ENCODE results near the gene CCR5AS.
A peak's percentile ranks its signal among the peaks of the same experiment; 100 is the strongest.
"Not testable (repeated sequence)": the region's sequence is repeated elsewhere in the genome, so short reads cannot be mapped to it uniquely, and the experiment has no call there.

Gene CCR5AS

GRCh38 chr3:46430879-46431278, 24.0 kb upstream of the CCR5AS start:
- intact Hi-C loops (cut with micrococcal nuclease); DNase-seq; ATAC-seq: not testable (repeated sequence)

GRCh38 chr3:46429671-46430070, 22.8 kb upstream of the CCR5AS start:
- no peak for DNase-seq
- intact Hi-C loops (cut with micrococcal nuclease): no loop called here
- no peak for ATAC-seq

GRCh38 chr3:46429250-46429649, 22.4 kb upstream of the CCR5AS start:
- DNase-seq: no peak
- intact Hi-C loops (cut with micrococcal nuclease): no loop called here
- ATAC-seq: no peak

GRCh38 chr3:46427916-46428833, 21.3 kb upstream of the CCR5AS start:
- DNase-seq (no peak), ATAC-seq (peak; percentile 99)
- intact Hi-C loops (cut with micrococcal nuclease): no loop called here

GRCh38 chr3:46427404-46427803, 20.5 kb upstream of the CCR5AS start:
- ATAC-seq; intact Hi-C loops (cut with micrococcal nuclease); DNase-seq: not testable (repeated sequence)

- ATAC-seq; DNase-seq; intact Hi-C loops (cut with micrococcal nuclease): not testable (repeated sequence)
These were observed 19.6 kb upstream of the CCR5AS start for GRCh38 chr3:46426476-46426875.

- no peak for ATAC-seq
- DNase-seq: no peak
- intact Hi-C loops (cut with micrococcal nuclease): no loop called here
These were observed 16.7 kb upstream of the CCR5AS start for GRCh38 chr3:46423588-46423987.

GRCh38 chr3:46422617-46423016, 15.8 kb upstream of the CCR5AS start:
- intact Hi-C loops (cut with micrococcal nuclease): no loop called here
- ATAC-seq (no peak), DNase-seq (no peak)

GRCh38 chr3:46420931-46421330, 14.1 kb upstream of the CCR5AS start:
- ATAC-seq (no peak), DNase-seq (no peak)

GRCh38 chr3:46419816-46420215, 12.9 kb upstream of the CCR5AS start:
- ATAC-seq: no peak
- intact Hi-C loops (cut with micrococcal nuclease): no loop called here

More at GRCh38 chr3:46420931-46421330, 14.1 kb upstream of the CCR5AS start:
- intact Hi-C loops (cut with micrococcal nuclease): no loop called here

GRCh38 chr3:46417841-46418611, 11.2 kb upstream of the CCR5AS start:
- ATAC-seq (no peak), DNase-seq (no peak)
- intact Hi-C loops (cut with micrococcal nuclease): no loop called here

More at GRCh38 chr3:46419816-46420215, 12.9 kb upstream of the CCR5AS start:
- no peak for DNase-seq

- ATAC-seq (peak; percentile 74), DNase-seq (no peak)
- intact Hi-C loops (cut with micrococcal nuclease): no loop called here
These were observed 10.1 kb upstream of the CCR5AS start for GRCh38 chr3:46416811-46417510.

GRCh38 chr3:46416125-46416810, 9.4 kb upstream of the CCR5AS start:
- no peak for ATAC-seq
- no peak for DNase-seq

GRCh38 chr3:46414739-46415138, 7.9 kb upstream of the CCR5AS start:
- no peak for DNase-seq
- intact Hi-C loops (cut with micrococcal nuclease): no loop called here
- ATAC-seq: no peak

More at GRCh38 chr3:46416125-46416810, 9.4 kb upstream of the CCR5AS start:
- intact Hi-C loops (cut with micrococcal nuclease): no loop called here

GRCh38 chr3:46413951-46414350, 7.1 kb upstream of the CCR5AS start:
- DNase-seq (no peak), ATAC-seq (no peak)
- intact Hi-C loops (cut with micrococcal nuclease): no loop called here

- intact Hi-C loops (cut with micrococcal nuclease): no loop called here
- peak; percentile 40 for ATAC-seq
- DNase-seq: no peak
These were observed 6.0 kb upstream of the CCR5AS start for GRCh38 chr3:46412786-46413298.

GRCh38 chr3:46411271-46411670, 4.4 kb upstream of the CCR5AS start:
- ATAC-seq (no peak), DNase-seq (no peak)
- intact Hi-C loops (cut with micrococcal nuclease): no loop called here

- intact Hi-C loops (cut with micrococcal nuclease): no loop called here
- DNase-seq (no peak), ATAC-seq (no peak)
These were observed 3.8 kb upstream of the CCR5AS start for GRCh38 chr3:46410669-46411068.
